ENCODE data around the gene CNN3. TPM values are rescaled to one million over a fixed set of nuclear protein-coding genes. Genes with fewer than 3 reads are reported as not detected.

Gene CNN3
- total RNA-seq, 4 donors from 2014 or later, result 148 to 216 (median 175) TPM

GRCh38 chr1:94878329-94878728 is 48.6 kb downstream of the CNN3 start:
- no peak for TF ChIP-seq CTCF (IDR thresholded peaks at IDR 0.05)
- DNase-seq (ENCODE audit: low spot score) (no peak), ATAC-seq (ENCODE audit: low FRiP score) (no peak)

GRCh38 chr1:94876362-94876761 is 50.5 kb downstream of the CNN3 start:
- ATAC-seq (ENCODE audit: low FRiP score), result no peak
- no peak for TF ChIP-seq CTCF (IDR thresholded peaks at IDR 0.05)

GRCh38 chr1:94875794-94876193 is 51.1 kb downstream of the CNN3 start:
- DNase-seq (ENCODE audit: low spot score) (no peak), ATAC-seq (ENCODE audit: low FRiP score) (peak; percentile 55)
- TF ChIP-seq CTCF (IDR thresholded peaks at IDR 0.05), result no peak

More at GRCh38 chr1:94876362-94876761, 50.5 kb downstream of the CNN3 start:
- no peak for DNase-seq (ENCODE audit: low spot score)

- no peak for DNase-seq (ENCODE audit: low spot score)
- TF ChIP-seq CTCF (IDR thresholded peaks at IDR 0.05), result no peak
- no peak for ATAC-seq (ENCODE audit: low FRiP score)
These were observed 52.5 kb downstream of the CNN3 start for GRCh38 chr1:94874423-94874822.

- TF ChIP-seq CTCF (IDR thresholded peaks at IDR 0.05), result no peak
- no peak for DNase-seq (ENCODE audit: low spot score)
These were observed 53.2 kb downstream of the CNN3 start for GRCh38 chr1:94873520-94874351.

GRCh38 chr1:94872771-94873495 is 54.0 kb downstream of the CNN3 start:
- TF ChIP-seq CTCF (IDR thresholded peaks at IDR 0.05), result no peak
- DNase-seq (ENCODE audit: low spot score), result no peak
- ATAC-seq (ENCODE audit: low FRiP score), result no peak

More at GRCh38 chr1:94873520-94874351, 53.2 kb downstream of the CNN3 start:
- peak; percentile 62 for ATAC-seq (ENCODE audit: low FRiP score)
